ENCODE measurements around the gene MEAK7.

The MEAK7 gene

GRCh38 chr16:84502581-84502980 lies 1.9 kb downstream of the MEAK7 start:
- H2BK15ac ChIP-seq (ENCODE audit: low read length): no peak overlapping the region
- peaks cover 9% of the 10 kb centered on the region for H3K79me1 ChIP-seq (ENCODE audit: low read depth, low read length)
- no CpG with 5 or more reads among the region's 6 CpGs for WGBS, 2 donors (ENCODE audit: extremely low coverage in 2 of 2, insufficient read length in 2 of 2, insufficient replicate concordance in 1 of 2)
- H4K91ac ChIP-seq (ENCODE audit: low read depth, low read length, poor library complexity): no peak overlapping the region
- no peak overlapping the region for H2BK120ac ChIP-seq (ENCODE audit: low read depth, low read length)
- H2BK12ac ChIP-seq (ENCODE audit: low read length): no peak overlapping the region
- no peak overlapping the region for H4K8ac ChIP-seq (ENCODE audit: low read depth, low read length)
- no peak overlapping the region for H2AFZ ChIP-seq (ENCODE audit: low read length)
- no peak overlapping the region for H3K27ac ChIP-seq (replicated peaks; ENCODE audit: low read length)
- H3K9ac ChIP-seq (ENCODE audit: low read depth, low read length, poor library complexity): no peak overlapping the region
- no peak overlapping the region for H3K18ac ChIP-seq (ENCODE audit: low read length)
- H3K23ac ChIP-seq (ENCODE audit: low read depth, low read length, poor library complexity): no peak overlapping the region
- H3K4ac ChIP-seq (ENCODE audit: low read length): no peak overlapping the region
- no peak overlapping the region for H2AK5ac ChIP-seq (ENCODE audit: low read depth, low read length)
- H2BK5ac ChIP-seq (ENCODE audit: low read length): no peak overlapping the region
- H3K36me3 ChIP-seq (replicated peaks in 1 of 2; ENCODE audit: control insufficient read depth in 2 of 2, insufficient read depth in 2 of 2, low read length in 2 of 2): peaks cover 7 to 30% of the 10 kb centered on the region in 2 donors
- H3K4me1 ChIP-seq (ENCODE audit: control insufficient read depth in 2 of 2, insufficient read depth in 1 of 2, low read depth in 1 of 2, low read length in 2 of 2): peaks cover 11 to 13% of the 10 kb centered on the region in 2 donors
- H3K4me3 ChIP-seq (ENCODE audit: low read length in 2 of 2): no peak overlapping the region
- H3K4me2 ChIP-seq (ENCODE audit: insufficient read depth, low read length, poor library complexity, severe bottlenecking): no peak overlapping the region
- no peak overlapping the region for H3K14ac ChIP-seq (ENCODE audit: low read length)
- no peaks in the 10 kb centered on the region for H3K9me3 ChIP-seq (replicated peaks in 1 of 2; ENCODE audit: control insufficient read depth in 2 of 2, insufficient read depth in 1 of 2, low read depth in 1 of 2, low read length in 2 of 2)
- DNase-seq (ENCODE audit: low spot score): no peak
- H3K27me3 ChIP-seq (ENCODE audit: control insufficient read depth in 3 of 3, insufficient read depth in 3 of 3, low read depth in 1 of 3, low read length in 3 of 3): no peaks in the 10 kb centered on the region

- Histone ChIP-seq H3K36me3 (replicated peaks in 1 of 2; ENCODE audit: control insufficient read depth in 2 of 2, insufficient read depth in 2 of 2, low read length in 2 of 2) (peaks cover 9 to 35% of the 10 kb centered on the region in 2 donors), H2AFZ (ENCODE audit: low read length) (no peak overlapping the region), H4K91ac (ENCODE audit: low read depth, low read length, poor library complexity) (no peak overlapping the region), H3K9me3 (replicated peaks in 1 of 2; ENCODE audit: control insufficient read depth in 2 of 2, insufficient read depth in 1 of 2, low read depth in 1 of 2, low read length in 2 of 2) (no peaks in the 10 kb centered on the region), H3K27ac (replicated peaks; ENCODE audit: low read length) (no peak overlapping the region), H3K18ac (ENCODE audit: low read length) (no peak overlapping the region), H2BK12ac (ENCODE audit: low read length) (no peak overlapping the region), H2BK120ac (ENCODE audit: low read depth, low read length) (no peak overlapping the region), H2BK15ac (ENCODE audit: low read length) (no peak overlapping the region), H3K4me2 (ENCODE audit: insufficient read depth, low read length, poor library complexity, severe bottlenecking) (no peak overlapping the region), H2BK5ac (ENCODE audit: low read length) (no peak overlapping the region), H3K14ac (ENCODE audit: low read length) (no peak overlapping the region), H3K9ac (ENCODE audit: low read depth, low read length, poor library complexity) (no peak overlapping the region), H2AK5ac (ENCODE audit: low read depth, low read length) (no peak overlapping the region), H3K79me1 (ENCODE audit: low read depth, low read length) (peaks cover 9% of the 10 kb centered on the region), H4K8ac (ENCODE audit: low read depth, low read length) (no peak overlapping the region), H3K4ac (ENCODE audit: low read length) (no peak overlapping the region), H3K4me3 (ENCODE audit: low read length in 2 of 2) (peak overlapping the region in 1 of 2 donors; percentile 7), H3K27me3 (ENCODE audit: control insufficient read depth in 3 of 3, insufficient read depth in 3 of 3, low read depth in 1 of 3, low read length in 3 of 3) (no peaks in the 10 kb centered on the region), H3K4me1 (ENCODE audit: control insufficient read depth in 2 of 2, insufficient read depth in 1 of 2, low read depth in 1 of 2, low read length in 2 of 2) (peaks cover 11 to 13% of the 10 kb centered on the region in 2 donors), H3K23ac (ENCODE audit: low read depth, low read length, poor library complexity) (no peak overlapping the region)
- WGBS, 2 donors (ENCODE audit: extremely low coverage in 2 of 2, insufficient read length in 2 of 2, insufficient replicate concordance in 1 of 2): no CpG with 5 or more reads among the region's 13 CpGs
- DNase-seq (ENCODE audit: low spot score): no peak
These were observed 2.4 kb downstream of the MEAK7 start for GRCh38 chr16:84502075-84502474.

- Histone ChIP-seq H4K91ac (ENCODE audit: low read depth, low read length, poor library complexity) (no peak overlapping the region), H3K18ac (ENCODE audit: low read length) (no peak overlapping the region), H3K36me3 (replicated peaks in 1 of 2; ENCODE audit: control insufficient read depth in 2 of 2, insufficient read depth in 2 of 2, low read length in 2 of 2) (peaks cover 15 to 44% of the 10 kb centered on the region in 2 donors), H3K27me3 (ENCODE audit: control insufficient read depth in 3 of 3, insufficient read depth in 3 of 3, low read depth in 1 of 3, low read length in 3 of 3) (no peaks in the 10 kb centered on the region), H2BK12ac (ENCODE audit: low read length) (no peak overlapping the region), H3K4me2 (ENCODE audit: insufficient read depth, low read length, poor library complexity, severe bottlenecking) (no peak overlapping the region), H3K14ac (ENCODE audit: low read length) (no peak overlapping the region), H4K8ac (ENCODE audit: low read depth, low read length) (no peak overlapping the region), H2AK5ac (ENCODE audit: low read depth, low read length) (no peak overlapping the region), H3K9ac (ENCODE audit: low read depth, low read length, poor library complexity) (no peak overlapping the region), H3K4me1 (ENCODE audit: control insufficient read depth in 2 of 2, insufficient read depth in 1 of 2, low read depth in 1 of 2, low read length in 2 of 2) (peaks cover 11 to 13% of the 10 kb centered on the region in 2 donors), H3K27ac (replicated peaks; ENCODE audit: low read length) (no peak overlapping the region), H2BK5ac (ENCODE audit: low read length) (no peak overlapping the region), H3K23ac (ENCODE audit: low read depth, low read length, poor library complexity) (peak overlapping the region; percentile 83), H2BK15ac (ENCODE audit: low read length) (no peak overlapping the region), H2BK120ac (ENCODE audit: low read depth, low read length) (no peak overlapping the region), H2AFZ (ENCODE audit: low read length) (no peak overlapping the region), H3K4ac (ENCODE audit: low read length) (no peak overlapping the region), H3K4me3 (ENCODE audit: low read length in 2 of 2) (peak overlapping the region in 1 of 2 donors; percentile 6), H3K79me1 (ENCODE audit: low read depth, low read length) (peaks cover 9% of the 10 kb centered on the region), H3K9me3 (replicated peaks in 1 of 2; ENCODE audit: control insufficient read depth in 2 of 2, insufficient read depth in 1 of 2, low read depth in 1 of 2, low read length in 2 of 2) (no peaks in the 10 kb centered on the region)
- DNase-seq (ENCODE audit: low spot score): no peak
- WGBS, 2 donors (ENCODE audit: extremely low coverage in 2 of 2, insufficient read length in 2 of 2, insufficient replicate concordance in 1 of 2): no CpG with 5 or more reads among the region's 12 CpGs
These were observed 3.3 kb downstream of the MEAK7 start for GRCh38 chr16:84501077-84501735.

DNA sequence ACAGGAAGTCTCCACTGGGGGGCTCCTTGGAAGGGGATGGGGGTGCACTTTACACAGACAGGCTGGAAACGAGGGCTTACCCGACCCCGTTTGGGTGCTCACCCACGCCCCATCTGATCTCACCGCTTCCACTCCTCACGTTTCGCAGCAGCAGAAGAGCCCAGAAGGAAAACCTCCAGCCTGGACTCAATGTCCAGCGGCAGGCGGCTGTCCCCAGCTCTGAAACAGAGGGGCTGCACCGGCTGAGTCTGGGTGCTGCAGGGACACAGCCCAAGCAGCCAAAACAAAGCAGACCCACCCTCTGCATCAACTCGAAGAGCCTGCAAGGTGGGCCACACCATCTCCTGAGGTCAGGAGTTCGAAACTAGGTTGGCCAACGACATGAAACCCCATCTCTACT lies 3.9 kb downstream of the MEAK7 start:
- no peak overlapping the region for H2BK12ac ChIP-seq (ENCODE audit: low read length)
- no peak overlapping the region for H2AFZ ChIP-seq (ENCODE audit: low read length)
- no peak overlapping the region for H2AK5ac ChIP-seq (ENCODE audit: low read depth, low read length)
- no peak overlapping the region for H2BK120ac ChIP-seq (ENCODE audit: low read depth, low read length)
- no peak overlapping the region for H3K14ac ChIP-seq (ENCODE audit: low read length)
- no peak overlapping the region for H2BK15ac ChIP-seq (ENCODE audit: low read length)
- H3K18ac ChIP-seq (ENCODE audit: low read length): no peak overlapping the region
- H3K4me1 ChIP-seq (ENCODE audit: control insufficient read depth in 2 of 2, insufficient read depth in 1 of 2, low read depth in 1 of 2, low read length in 2 of 2): peaks cover 11 to 13% of the 10 kb centered on the region in 2 donors
- H3K27me3 ChIP-seq (ENCODE audit: control insufficient read depth in 3 of 3, insufficient read depth in 3 of 3, low read depth in 1 of 3, low read length in 3 of 3): no peaks in the 10 kb centered on the region
- H3K36me3 ChIP-seq (replicated peaks in 1 of 2; ENCODE audit: control insufficient read depth in 2 of 2, insufficient read depth in 2 of 2, low read length in 2 of 2): peaks cover 21 to 50% of the 10 kb centered on the region in 2 donors
- H2BK5ac ChIP-seq (ENCODE audit: low read length): no peak overlapping the region
- WGBS, 2 donors (ENCODE audit: extremely low coverage in 2 of 2, insufficient read length in 2 of 2, insufficient replicate concordance in 1 of 2): no CpG with 5 or more reads among the region's 13 CpGs
- H3K4me3 ChIP-seq (ENCODE audit: low read length in 2 of 2): no peak overlapping the region
- DNase-seq (ENCODE audit: low spot score): no peak
- H3K23ac ChIP-seq (ENCODE audit: low read depth, low read length, poor library complexity): no peak overlapping the region
- H4K8ac ChIP-seq (ENCODE audit: low read depth, low read length): no peak overlapping the region
- H3K79me1 ChIP-seq (ENCODE audit: low read depth, low read length): peaks cover 9% of the 10 kb centered on the region
- no peak overlapping the region for H3K4ac ChIP-seq (ENCODE audit: low read length)
- no peak overlapping the region for H3K9ac ChIP-seq (ENCODE audit: low read depth, low read length, poor library complexity)
- H3K4me2 ChIP-seq (ENCODE audit: insufficient read depth, low read length, poor library complexity, severe bottlenecking): no peak overlapping the region
- H3K27ac ChIP-seq (replicated peaks; ENCODE audit: low read length): no peak overlapping the region
- no peaks in the 10 kb centered on the region for H3K9me3 ChIP-seq (replicated peaks in 1 of 2; ENCODE audit: control insufficient read depth in 2 of 2, insufficient read depth in 1 of 2, low read depth in 1 of 2, low read length in 2 of 2)
- H4K91ac ChIP-seq (ENCODE audit: low read depth, low read length, poor library complexity): no peak overlapping the region

Data from neuronal stem cell (in vitro differentiated cells).